Ovary (tissue), 9 donors: ENCODE data around the gene LSR. TPM values are rescaled to one million over a fixed set of nuclear protein-coding genes. Genes with fewer than 3 reads are reported as not detected.

Source experiments
- DNase-seq, 5 donors: peaks; one replicate each; pipeline ENCODE4 v3.0.0-alpha.2; 2019 to 2020
- H3K27ac ChIP-seq, 2 donors: fragments of 200-600 bp; one replicate each; pipeline versions ENCODE4 v1.5.1 to v1.8.0; 2019 to 2022
- H3K27me3 ChIP-seq: fragments of 200-600 bp; one replicate; pipeline ENCODE4 v1.8.0; 2022
- H3K36me3 ChIP-seq: fragments of 200-600 bp; sonication (generic); one replicate; pipeline ENCODE4 v1.5.1; 2019
- H3K4me1 ChIP-seq: one replicate; pipeline ENCODE4 v1.8.1; 2013; ENCODE audit warnings: mild to moderate bottlenecking, moderate library complexity; ENCODE audit not compliant: insufficient read depth
- H3K4me3 ChIP-seq: fragments of 200-600 bp; sonication (generic); one replicate; pipeline ENCODE4 v1.5.1; 2017
- H3K9me3 ChIP-seq, 2 donors: fragments of 200-600 bp in 1 of 2; sonication (generic) in 1 of 2; one replicate each; pipeline versions ENCODE4 v1.5.1 to v1.8.1; 2013 to 2019; ENCODE audit warnings: mild to moderate bottlenecking in 1 of 2, moderate library complexity in 1 of 2
- CTCF ChIP-seq, 3 donors: fragments of 450-650 bp in 2 of 3; fragments of 200-600 bp in 1 of 3; IDR thresholded peaks; one replicate each; pipeline versions ENCODE4 v1.5.1 to v1.8.0; 2016 to 2022; ENCODE audit warnings: antibody characterized with exemption in 3 of 3, mild to moderate bottlenecking in 1 of 3
- EP300 ChIP-seq: sonication (generic); formaldehyde crosslinking; IDR thresholded peaks from one replicate; pipeline ENCODE4 v1.6.1; 2017; ENCODE audit warnings: antibody characterized with exemption
- POLR2A ChIP-seq: fragments of 450-650 bp; IDR thresholded peaks from one replicate; pipeline ENCODE4 v1.6.1; 2017; ENCODE audit warnings: antibody characterized with exemption, mild to moderate bottlenecking, moderate library complexity
- WGBS, 3 donors: extraction: QIAGEN DNeasy Blood & Tissue Kit in 1 of 3; methylation state at CpG; one replicate each; pipeline versions ENCODE4 v1.1.5 to v1.1.7; 2013 to 2017; 5-methylcytosine and 5-hydroxymethylcytosine counted together
- intact Hi-C, 4 donors: fragments of 100-400 bp; cut with DNase I; formaldehyde crosslinking; loops; one replicate each; pipeline versions ENCODE4 v1.11.0 to v1.15.1; 2022 to 2023
- polyA plus RNA-seq, 2 donors: library from polyadenylated mRNA; stranded (reverse); fragments of 200-250 nt in 1 of 2; fragments of 350-450 nt in 1 of 2; fragmentation: Illumina TruSeq in 1 of 2; extraction: RNeasy Lipid Tissue Mini Kit (QIAGEN cat#74804) in 1 of 2; gene quantifications; one replicate each; pipeline ENCODE4 v1.2.3, GENCODE V29; 2013 to 2014
- total RNA-seq, 7 donors: library from RNA; depleted of rRNA in 2 of 7; stranded (reverse); fragments of >200 nt in 2 of 7; fragmentation: NEBNext Ultra II Directional in 3 of 7; extraction: Animal tissue kit (Norgen Biotek cat#: 25700) in 3 of 7; gene quantifications; one replicate each; pipeline versions ENCODE4 v1.1.0 to v1.2.4, GENCODE V29; 2016 to 2023
- donor health status: DM: no; HTN: no; CAD: no; lungs with moderate emphysema.
- donor health status: DM: no; HTN: no; CAD: no.
- donor health status: Bipolar disorder and iron deficiency.
- donor health status: DM: yes; HTN: yes; CAD: no.
- donor health status: DM: no; HTN: no; CAD: no.
- donor health status: DM: yes; HTN: yes; CAD: no.

Gene LSR
- total and polyA plus RNA-seq, 9 donors = 3.3 to 69.8 (median 12.9) TPM

DNA sequence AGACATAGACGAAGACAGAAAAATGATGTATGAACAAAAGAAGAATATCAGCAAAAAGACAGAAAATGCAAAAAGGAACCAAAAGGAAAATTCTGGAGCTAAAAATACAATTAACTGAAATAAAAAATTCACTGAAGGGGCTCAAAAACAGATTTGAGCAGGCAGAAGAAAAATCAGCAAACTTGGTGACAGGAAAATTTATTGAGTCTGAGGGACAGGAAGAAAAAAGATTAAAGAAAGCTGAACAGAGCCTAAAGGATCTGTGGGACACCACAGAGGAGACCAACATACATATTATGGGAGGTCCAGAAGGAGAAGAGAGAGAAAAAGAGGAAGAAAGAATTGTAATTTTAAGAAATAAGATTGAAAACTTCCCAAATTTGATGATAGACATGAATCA, 7.4 kb upstream of the LSR start:
- TF ChIP-seq EP300 (no peak), CTCF (IDR thresholded peaks at IDR 0.05) (no peak), POLR2A (no peak)
- WGBS, 3 donors = 83 to 94% (median 89%) methylated on average over 1 of the region's 1 CpG
- no peaks in the 10 kb centered on the region for H3K4me1 ChIP-seq
- DNase-seq = no peak
- no peak overlapping the region for H3K4me3 ChIP-seq
- intact Hi-C loops = no loop called here
- no peaks in the 10 kb centered on the region for H3K36me3 ChIP-seq
- H3K9me3 ChIP-seq = peaks cover 0 to 2% of the 10 kb centered on the region in 2 donors
- H3K27me3 ChIP-seq = no peaks in the 10 kb centered on the region
- no peak overlapping the region for H3K27ac ChIP-seq

DNA sequence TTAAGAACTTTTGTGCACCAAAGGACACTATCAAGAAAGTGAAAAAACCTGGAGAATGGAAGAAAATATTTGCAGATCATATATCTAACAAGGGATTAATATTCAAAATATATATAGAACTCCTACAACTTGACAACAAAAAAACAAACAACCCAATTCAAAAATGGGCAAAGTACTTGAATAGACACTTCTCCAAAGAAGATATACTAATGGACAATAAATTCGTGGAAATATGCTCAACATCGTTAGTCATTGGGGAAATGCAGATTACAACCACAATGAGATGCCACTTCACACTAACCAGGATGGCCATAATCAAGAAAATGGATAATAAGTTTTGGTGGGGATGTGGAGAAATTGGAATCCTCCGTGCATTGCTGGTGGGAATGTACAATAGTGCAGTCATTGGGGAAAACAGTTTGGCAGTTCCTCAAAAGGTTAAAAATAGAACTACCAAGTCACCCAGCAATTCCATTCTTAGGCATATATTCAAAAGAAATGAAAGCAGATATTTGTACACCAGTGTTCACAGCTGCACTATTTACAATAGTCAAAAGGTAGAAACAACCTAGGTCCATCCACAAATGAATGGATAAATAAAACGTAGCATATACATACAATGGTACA, 2.2 kb upstream of the LSR start:
- no peaks in the 10 kb centered on the region for H3K27me3 ChIP-seq
- DNase-seq = no peak
- no peak overlapping the region for H3K4me3 ChIP-seq
- H3K4me1 ChIP-seq = peaks cover 2% of the 10 kb centered on the region
- TF ChIP-seq POLR2A = no peak
- no peak overlapping the region for H3K27ac ChIP-seq
- WGBS, 3 donors = 76 to 79% (median 78%) methylated on average over 4 of the region's 4 CpGs
- peaks cover 0 to 2% of the 10 kb centered on the region in 2 donors for H3K9me3 ChIP-seq
- intact Hi-C loops = no loop called here
- no peaks in the 10 kb centered on the region for H3K36me3 ChIP-seq

DNA sequence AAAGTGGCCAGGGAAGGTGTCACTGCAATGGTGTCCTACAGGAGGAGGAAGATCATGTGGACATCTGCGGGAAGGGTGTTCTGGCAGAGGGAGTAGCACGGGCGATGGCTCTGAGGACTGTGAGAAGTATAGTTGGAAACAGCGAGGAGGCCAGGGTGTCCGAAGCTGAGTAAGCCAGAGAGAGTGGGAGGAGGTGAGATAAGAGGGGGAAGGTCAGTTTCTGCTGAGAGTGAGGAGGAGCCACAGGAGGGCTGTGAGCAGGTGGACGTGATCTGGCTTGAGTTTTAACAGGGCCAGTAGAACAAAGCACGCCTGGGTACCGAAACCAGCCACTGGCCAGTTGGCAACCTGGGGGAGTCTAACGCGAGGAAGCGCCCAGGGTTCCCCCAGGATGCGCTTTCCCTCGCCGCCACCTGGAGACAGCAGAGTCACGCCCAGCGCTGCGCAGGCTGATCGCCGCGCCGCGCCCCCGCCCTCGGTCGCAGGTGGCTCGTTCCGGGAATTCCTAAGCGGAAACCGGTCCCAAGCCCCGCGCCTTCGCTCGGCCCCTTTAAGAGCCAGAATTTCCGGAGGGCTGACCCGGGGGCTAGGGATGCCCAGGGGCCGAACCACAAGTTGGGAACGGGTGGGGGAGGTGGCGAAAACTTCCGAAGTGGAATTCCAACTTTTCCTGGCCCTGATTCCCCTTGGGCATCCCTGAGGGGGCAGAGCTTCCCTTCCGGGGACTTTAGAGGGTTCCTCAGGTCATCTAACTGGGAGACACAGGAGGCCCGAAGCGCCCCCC, 1.1 kb upstream of the LSR start:
- no peaks in the 10 kb centered on the region for H3K36me3 ChIP-seq
- 1 to 2% (median 1%) methylated on average over 42 of the region's 42 CpGs for WGBS, 3 donors
- peaks cover 0 to 2% of the 10 kb centered on the region in 2 donors for H3K9me3 ChIP-seq
- peak overlapping the region; percentile 41 for H3K4me3 ChIP-seq
- peaks cover 2% of the 10 kb centered on the region for H3K4me1 ChIP-seq
- no peak overlapping the region for H3K27ac ChIP-seq
- H3K27me3 ChIP-seq = no peaks in the 10 kb centered on the region
- intact Hi-C loops = no loop called here
- no peak for TF ChIP-seq CTCF (IDR thresholded peaks at IDR 0.05)
- no peak for TF ChIP-seq EP300
- no peak for TF ChIP-seq POLR2A
- peak in 4 of 5 donors; percentile 27 to 50 (median 36) for DNase-seq

GRCh38 chr19:35249146-35249847, 495 bp downstream of the LSR start:
- intact Hi-C loops = no loop called here
- peaks cover 2% of the 10 kb centered on the region for H3K4me1 ChIP-seq
- no peak overlapping the region for H3K27ac ChIP-seq
- H3K36me3 ChIP-seq = no peaks in the 10 kb centered on the region
- no peaks in the 10 kb centered on the region for H3K27me3 ChIP-seq
- peak in 1 of 5 donors; percentile 28 for DNase-seq
- WGBS, 3 donors = 2 to 4% (median 2%) methylated on average over 39 of the region's 39 CpGs
- H3K9me3 ChIP-seq = peaks cover 0 to 2% of the 10 kb centered on the region in 2 donors
- peak overlapping the region; percentile 41 for H3K4me3 ChIP-seq
- no peak for TF ChIP-seq EP300
- TF ChIP-seq CTCF (IDR thresholded peaks at IDR 0.05) = no peak
- no peak for TF ChIP-seq POLR2A
